ENCODE data around the gene AP1G2. TPM values are rescaled to one million over a fixed set of nuclear protein-coding genes. Genes with fewer than 3 reads are reported as not detected.
"Not testable (repeated sequence)": the region's sequence is repeated elsewhere in the genome, so short reads cannot be mapped to it uniquely, and the experiment has no call there.

Gene AP1G2
- total RNA-seq, 2 experiments from 2014 or later = 306 to 333 TPM

DNA sequence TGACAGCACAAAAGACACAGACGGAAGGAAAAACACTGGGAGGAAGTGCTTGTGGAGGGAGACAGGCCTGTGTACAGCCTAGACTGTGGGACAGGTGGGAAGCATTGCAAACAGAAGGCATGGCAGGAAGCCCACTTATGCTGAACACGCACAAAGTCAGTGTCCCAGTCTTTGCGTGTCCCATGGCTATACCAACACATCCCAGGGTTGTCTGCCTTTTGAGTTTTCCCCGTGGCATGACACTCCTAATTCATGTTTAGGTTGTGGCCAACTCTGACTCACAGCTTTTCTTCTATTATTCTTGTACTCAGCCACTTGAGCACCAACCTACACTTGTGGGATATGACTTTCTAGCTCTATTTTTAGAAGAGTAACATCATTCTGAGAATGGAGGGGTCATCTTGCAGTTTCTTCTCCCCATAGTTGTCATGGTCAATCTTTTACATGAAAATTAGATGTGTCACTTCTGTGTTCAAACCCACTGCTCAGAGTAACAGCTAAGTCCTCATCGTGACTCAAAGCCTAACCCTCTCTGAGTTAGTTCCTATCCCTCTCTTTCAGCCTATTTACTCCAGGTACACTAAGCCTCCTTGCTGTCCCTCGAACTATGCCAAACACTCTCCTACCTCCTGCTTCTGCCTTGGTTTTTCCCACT, 38.5 kb upstream of the AP1G2 start:
- Mint-ChIP-seq H3K9me3 (peaks cover 12% of the 10 kb centered on the region), H3K36me3 (ENCODE audit: low read depth) (peaks cover 12% of the 10 kb centered on the region), H3K4me1 (peaks cover 31% of the 10 kb centered on the region), H3K27ac (no peak overlapping the region), H3K27me3 (no peaks in the 10 kb centered on the region), H3K4me3 (no peak overlapping the region)
- DNase-seq = no peak
- POLR2A ChIA-PET = no interaction called here
- CTCF ChIA-PET = interaction anchor here (0.7 to 1.0 kb wide), 2 partner anchors 15 to 26 kb away, joined by 3 read pairs; no protein-coding TSS in a partner anchor

DNA sequence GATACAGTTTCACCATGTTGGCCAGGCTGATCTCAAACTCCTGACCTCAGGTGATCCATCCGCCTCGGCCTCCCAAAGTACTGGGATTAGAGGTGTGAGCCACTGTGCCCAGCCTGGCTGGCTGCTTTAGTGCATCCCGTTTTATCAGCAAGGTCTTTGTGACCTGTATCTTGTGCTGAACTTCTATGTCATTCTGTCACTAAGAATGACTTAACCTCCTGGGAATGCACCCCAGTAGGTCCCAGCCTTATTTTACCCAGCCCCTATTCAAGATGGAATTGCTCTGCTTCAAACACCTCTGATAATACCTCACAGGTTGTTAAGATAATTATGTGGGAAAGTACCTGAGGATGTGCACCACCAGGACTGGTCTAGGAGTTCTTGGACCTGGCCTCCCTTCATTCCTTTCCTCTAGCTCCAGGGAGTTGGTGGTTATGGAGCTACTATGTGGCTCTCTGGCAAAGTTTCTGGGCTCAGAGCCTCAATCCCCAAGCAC, 37.1 kb upstream of the AP1G2 start:
- H3K4me1 Mint-ChIP-seq = peaks cover 18% of the 10 kb centered on the region
- ChIA-PET CTCF (interaction anchor here (0.8 kb wide), 1 partner anchor 16 kb away, joined by 5 read pairs; no protein-coding TSS in a partner anchor), POLR2A (no interaction called here)
- H3K27ac Mint-ChIP-seq = no peak overlapping the region
- peaks cover 7% of the 10 kb centered on the region for H3K36me3 Mint-ChIP-seq (ENCODE audit: low read depth)
- H3K9me3 Mint-ChIP-seq = peaks cover 7% of the 10 kb centered on the region
- H3K27me3 Mint-ChIP-seq = no peaks in the 10 kb centered on the region
- DNase-seq = no peak
- H3K4me3 Mint-ChIP-seq = no peak overlapping the region

- no peak overlapping the region for H3K27ac Mint-ChIP-seq
- ChIA-PET CTCF (no interaction called here), POLR2A (no interaction called here)
- H3K27me3 Mint-ChIP-seq = no peaks in the 10 kb centered on the region
- no peak for DNase-seq
- peaks cover 6% of the 10 kb centered on the region for H3K36me3 Mint-ChIP-seq (ENCODE audit: low read depth)
- peaks cover 14% of the 10 kb centered on the region for H3K4me1 Mint-ChIP-seq
- no peak overlapping the region for H3K4me3 Mint-ChIP-seq
- peaks cover 6% of the 10 kb centered on the region for H3K9me3 Mint-ChIP-seq
Measured at GRCh38 chr14:23604148-23604547, 36.6 kb upstream of the AP1G2 start.

- Mint-ChIP-seq H3K4me3 (no peak overlapping the region), H3K4me1 (peaks cover 9% of the 10 kb centered on the region), H3K36me3 (ENCODE audit: low read depth) (no peaks in the 10 kb centered on the region), H3K9me3 (no peaks in the 10 kb centered on the region), H3K27ac (no peak overlapping the region), H3K27me3 (no peaks in the 10 kb centered on the region)
- CTCF ChIA-PET = interaction anchor here (0.7 to 3.4 kb wide), 2 partner anchors 14 to 29 kb away, joined by 3 to 12 read pairs; no protein-coding TSS in a partner anchor
- POLR2A ChIA-PET = no interaction called here
- no peak for DNase-seq
Measured at GRCh38 chr14:23603103-23603502, 35.5 kb upstream of the AP1G2 start.

DNA sequence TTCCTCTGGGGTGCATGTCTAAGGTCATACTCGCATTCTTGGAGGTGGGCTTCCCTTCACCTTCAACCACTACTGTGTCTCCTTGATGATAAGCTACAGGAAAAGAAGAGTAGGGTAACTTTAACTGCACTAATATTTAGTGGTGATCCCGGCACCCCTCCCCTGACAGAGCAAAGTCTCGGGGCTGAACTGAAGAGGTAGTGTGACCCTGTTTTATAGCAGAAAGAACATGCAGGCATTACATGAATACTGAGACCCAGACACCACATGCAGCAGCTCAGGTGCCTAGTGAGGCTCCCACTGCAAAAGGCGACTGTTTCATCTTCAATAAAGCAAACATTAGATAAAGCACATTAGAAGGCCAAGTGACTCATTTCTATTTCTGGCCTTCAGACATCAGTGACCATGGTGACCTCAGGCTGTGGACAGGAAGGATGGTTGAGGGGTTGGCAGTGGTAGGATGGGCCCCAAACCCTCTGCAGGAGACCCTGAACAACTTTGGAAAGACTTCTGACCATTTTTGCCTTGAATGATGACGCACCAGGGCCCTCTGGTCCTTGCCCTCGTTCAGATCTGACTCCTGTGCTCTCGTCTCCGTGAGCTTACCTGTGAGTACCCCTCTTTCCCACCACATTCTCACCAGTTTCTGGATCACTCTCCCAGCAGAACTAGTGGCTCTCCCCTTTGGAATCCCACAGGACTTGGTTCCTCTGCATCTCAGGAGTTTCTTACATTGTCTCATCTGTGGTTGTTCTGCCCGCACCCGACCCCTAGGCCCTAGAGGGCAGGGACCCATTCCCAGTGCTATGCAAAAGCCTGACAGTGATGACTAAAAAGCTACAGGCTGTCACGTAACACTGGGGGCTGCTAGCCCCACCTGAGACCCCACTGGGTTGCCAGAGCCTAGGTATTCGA, 34.8 kb upstream of the AP1G2 start:
- Mint-ChIP-seq H3K36me3 (ENCODE audit: low read depth) (no peaks in the 10 kb centered on the region), H3K27me3 (no peaks in the 10 kb centered on the region), H3K9me3 (no peaks in the 10 kb centered on the region), H3K4me3 (no peak overlapping the region), H3K27ac (no peak overlapping the region), H3K4me1 (peaks cover 9% of the 10 kb centered on the region)
- ChIA-PET POLR2A (no interaction called here), CTCF (interaction anchor here (0.7 to 3.4 kb wide), 2 partner anchors 13 to 30 kb away, joined by 3 to 12 read pairs; no protein-coding TSS in a partner anchor)
- no peak for DNase-seq

GRCh38 chr14:23601845-23602180, 34.2 kb upstream of the AP1G2 start:
- no peak overlapping the region for H3K4me3 Mint-ChIP-seq
- H3K36me3 Mint-ChIP-seq (ENCODE audit: low read depth) = no peaks in the 10 kb centered on the region
- DNase-seq = no peak
- ChIA-PET POLR2A (no interaction called here), CTCF (interaction anchor here (1.3 to 3.4 kb wide), 3 partner anchors 9 to 30 kb away, joined by 3 to 16 read pairs (median 12); no protein-coding TSS in a partner anchor)
- peaks cover 9% of the 10 kb centered on the region for H3K4me1 Mint-ChIP-seq
- H3K27ac Mint-ChIP-seq = no peak overlapping the region
- H3K27me3 Mint-ChIP-seq = no peaks in the 10 kb centered on the region
- no peaks in the 10 kb centered on the region for H3K9me3 Mint-ChIP-seq

DNA sequence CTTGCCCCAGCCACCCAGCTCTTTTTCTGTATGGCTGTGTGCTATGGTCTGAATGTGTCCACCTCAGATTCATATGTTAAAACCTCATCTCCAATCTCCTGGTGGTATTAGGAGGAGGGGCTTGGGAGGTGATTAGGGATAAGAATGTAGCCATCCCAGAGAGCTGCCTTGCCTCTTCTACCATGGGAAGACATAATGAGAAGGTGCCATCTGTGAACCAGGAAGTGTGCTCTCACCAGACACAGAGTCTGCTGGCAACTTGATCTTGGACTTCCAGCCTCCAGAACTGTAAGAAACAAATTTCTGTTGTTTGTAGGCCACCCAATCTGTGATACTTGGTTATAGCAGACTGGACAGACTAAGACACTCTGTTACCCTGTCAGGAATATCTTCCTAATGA, 33.8 kb upstream of the AP1G2 start:
- H3K27ac Mint-ChIP-seq = no peak overlapping the region
- no peaks in the 10 kb centered on the region for H3K9me3 Mint-ChIP-seq
- no peak for DNase-seq
- no peaks in the 10 kb centered on the region for H3K36me3 Mint-ChIP-seq (ENCODE audit: low read depth)
- POLR2A ChIA-PET = no interaction called here
- CTCF ChIA-PET = interaction anchor here (1.3 to 3.4 kb wide), 3 partner anchors 9 to 31 kb away, joined by 3 to 16 read pairs (median 12); no protein-coding TSS in a partner anchor
- no peak overlapping the region for H3K4me3 Mint-ChIP-seq
- H3K4me1 Mint-ChIP-seq = peaks cover 6% of the 10 kb centered on the region
- H3K27me3 Mint-ChIP-seq = no peaks in the 10 kb centered on the region

GRCh38 chr14:23600806-23601205, 33.2 kb upstream of the AP1G2 start:
- H3K27me3 Mint-ChIP-seq = no peaks in the 10 kb centered on the region
- no peak overlapping the region for H3K27ac Mint-ChIP-seq
- CTCF ChIA-PET = interaction anchor here (1.3 to 3.4 kb wide), 3 partner anchors 10 to 31 kb away, joined by 3 to 16 read pairs (median 12); no protein-coding TSS in a partner anchor
- H3K36me3 Mint-ChIP-seq (ENCODE audit: low read depth) = no peaks in the 10 kb centered on the region
- H3K9me3 Mint-ChIP-seq = no peaks in the 10 kb centered on the region
- POLR2A ChIA-PET = no interaction called here
- DNase-seq = no peak
- H3K4me1 Mint-ChIP-seq = peaks cover 3% of the 10 kb centered on the region
- H3K4me3 Mint-ChIP-seq = no peak overlapping the region

DNA sequence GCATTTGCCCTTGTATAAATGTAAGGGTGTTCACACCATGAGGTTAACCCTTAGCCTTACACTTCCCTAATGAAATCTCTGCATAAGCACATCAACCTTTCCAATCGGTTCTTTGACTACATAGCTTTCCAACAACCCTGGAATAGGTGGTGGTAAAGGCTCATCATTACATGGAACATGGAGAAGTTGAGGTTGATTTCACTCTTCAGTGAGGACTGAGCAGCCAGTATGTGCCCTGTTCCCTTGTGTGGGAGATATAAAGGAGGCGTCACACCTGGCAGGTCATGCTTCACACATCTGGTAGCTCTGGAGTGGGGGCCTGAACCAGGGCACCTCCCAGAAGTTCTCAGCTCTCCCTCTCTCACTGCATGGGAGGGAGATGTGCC, 32.7 kb upstream of the AP1G2 start:
- ChIA-PET POLR2A (no interaction called here), CTCF (interaction anchor here (0.8 to 3.4 kb wide), 4 partner anchors 10 to 32 kb away, joined by 3 to 16 read pairs (median 8); no protein-coding TSS in a partner anchor)
- no peaks in the 10 kb centered on the region for H3K27me3 Mint-ChIP-seq
- no peaks in the 10 kb centered on the region for H3K9me3 Mint-ChIP-seq
- no peaks in the 10 kb centered on the region for H3K36me3 Mint-ChIP-seq (ENCODE audit: low read depth)
- H3K27ac Mint-ChIP-seq = no peak overlapping the region
- H3K4me3 Mint-ChIP-seq = no peak overlapping the region
- DNase-seq = no peak
- H3K4me1 Mint-ChIP-seq = no peaks in the 10 kb centered on the region

- H3K4me3 Mint-ChIP-seq; H3K4me1 Mint-ChIP-seq; H3K9me3 Mint-ChIP-seq; DNase-seq; H3K36me3 Mint-ChIP-seq (ENCODE audit: low read depth); H3K27ac Mint-ChIP-seq; POLR2A ChIA-PET; H3K27me3 Mint-ChIP-seq: not testable (repeated sequence)
- CTCF ChIA-PET = interaction anchor here (0.6 to 2.6 kb wide), 2 partner anchors 38 to 488 kb away, joined by 4 to 8 read pairs; no protein-coding TSS in a partner anchor
Measured at GRCh38 chr14:23594191-23594590, 26.6 kb upstream of the AP1G2 start.

GRCh38 chr14:23590198-23590597, 22.6 kb upstream of the AP1G2 start:
- H3K36me3 Mint-ChIP-seq (ENCODE audit: low read depth) = no peaks in the 10 kb centered on the region
- no peak overlapping the region for H3K27ac Mint-ChIP-seq
- no peaks in the 10 kb centered on the region for H3K9me3 Mint-ChIP-seq
- CTCF ChIA-PET = interaction anchor here (1.1 to 4.3 kb wide), 4 partner anchors 10 to 42 kb away, joined by 3 to 16 read pairs (median 8); no protein-coding TSS in a partner anchor
- POLR2A ChIA-PET = no interaction called here
- peaks cover 6% of the 10 kb centered on the region for H3K4me1 Mint-ChIP-seq
- DNase-seq = no peak
- peaks cover 17% of the 10 kb centered on the region for H3K27me3 Mint-ChIP-seq
- no peak overlapping the region for H3K4me3 Mint-ChIP-seq

DNA sequence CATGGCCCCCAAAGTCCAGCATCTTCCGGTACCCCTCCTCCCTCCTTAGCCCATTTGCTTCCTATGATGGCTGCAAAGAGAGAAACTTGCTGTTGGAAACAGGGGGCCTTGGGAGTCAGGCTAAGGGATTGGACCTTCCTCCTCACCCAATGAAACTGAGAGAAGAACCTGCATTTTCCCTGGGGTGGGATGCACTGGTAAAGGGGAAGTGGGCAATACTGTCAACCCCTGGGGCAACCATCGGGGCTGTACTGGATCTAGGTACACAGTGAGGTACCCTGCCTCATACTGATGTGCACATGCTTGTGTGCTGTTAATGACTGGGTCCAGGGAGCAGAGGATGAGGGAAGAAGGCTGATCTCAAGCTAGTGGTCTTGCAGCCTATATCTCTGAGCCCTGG, 22.0 kb upstream of the AP1G2 start:
- POLR2A ChIA-PET = no interaction called here

More for the DNA sequence above, 22.0 kb upstream of the AP1G2 start:
- Mint-ChIP-seq H3K4me3 (no peak overlapping the region), H3K27me3 (peaks cover 17% of the 10 kb centered on the region), H3K27ac (no peak overlapping the region), H3K36me3 (ENCODE audit: low read depth) (no peaks in the 10 kb centered on the region), H3K4me1 (peaks cover 6% of the 10 kb centered on the region), H3K9me3 (no peaks in the 10 kb centered on the region)
- CTCF ChIA-PET = interaction anchor here (0.6 to 4.3 kb wide), 15 partner anchors 10 to 827 kb away, joined by 3 to 16 read pairs (median 5); partner anchors contain the start of genes DHRS4 and JPH4
- DNase-seq = no peak
